Lower leg skin (tissue), 3 donors: ENCODE measurements around the gene LDHB.

Source experiments
- CTCF ChIP-seq, 3 donors: fragments of 450-650 bp; IDR thresholded peaks; one replicate each; pipeline ENCODE4 v1.5.1; 2016; ENCODE audit warnings: antibody characterized with exemption in 3 of 3, mild to moderate bottlenecking in 3 of 3, moderate library complexity in 2 of 3
- POLR2A ChIP-seq, 2 donors: fragments of 450-650 bp; IDR thresholded peaks; one replicate each; pipeline ENCODE4 v1.6.1; 2016 to 2017; ENCODE audit warnings: antibody characterized with exemption in 2 of 2, mild to moderate bottlenecking in 1 of 2, moderate library complexity in 1 of 2

- TF ChIP-seq CTCF (IDR thresholded peaks at IDR 0.05): no peak
- TF ChIP-seq POLR2A (IDR thresholded peaks at IDR 0.05): no peak
Observed at GRCh38 chr12:21600196-21600595, 57.4 kb downstream of the LDHB start.
